ENCODE data around the gene AKAP9. TPM values are rescaled to one million over a fixed set of nuclear protein-coding genes. Genes with fewer than 3 reads are reported as not detected.
A peak's percentile ranks its signal among the peaks of the same experiment; 100 is the strongest.

The AKAP9 gene
- total and polyA plus RNA-seq, 9 of the 15 experiments (the other 6 are each of a cell fraction or from before 2014, with no cell fraction given) = 25.5 to 80.9 (median 46.3) TPM

GRCh38 chr7:92135052-92135889 is 194.6 kb downstream of the AKAP9 start (continued):
- TF ChIP-seq, protein P1, sequence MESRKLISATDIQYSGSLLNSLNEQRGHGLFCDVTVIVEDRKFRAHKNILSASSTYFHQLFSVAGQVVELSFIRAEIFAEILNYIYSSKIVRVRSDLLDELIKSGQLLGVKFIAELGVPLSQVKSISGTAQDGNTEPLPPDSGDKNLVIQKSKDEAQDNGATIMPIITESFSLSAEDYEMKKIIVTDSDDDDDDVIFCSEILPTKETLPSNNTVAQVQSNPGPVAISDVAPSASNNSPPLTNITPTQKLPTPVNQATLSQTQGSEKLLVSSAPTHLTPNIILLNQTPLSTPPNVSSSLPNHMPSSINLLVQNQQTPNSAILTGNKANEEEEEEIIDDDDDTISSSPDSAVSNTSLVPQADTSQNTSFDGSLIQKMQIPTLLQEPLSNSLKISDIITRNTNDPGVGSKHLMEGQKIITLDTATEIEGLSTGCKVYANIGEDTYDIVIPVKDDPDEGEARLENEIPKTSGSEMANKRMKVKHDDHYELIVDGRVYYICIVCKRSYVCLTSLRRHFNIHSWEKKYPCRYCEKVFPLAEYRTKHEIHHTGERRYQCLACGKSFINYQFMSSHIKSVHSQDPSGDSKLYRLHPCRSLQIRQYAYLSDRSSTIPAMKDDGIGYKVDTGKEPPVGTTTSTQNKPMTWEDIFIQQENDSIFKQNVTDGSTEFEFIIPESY (CRISPR knock-in tag; IDR thresholded peaks at IDR 0.05) = no peak
- TF ChIP-seq GTF2E2 (tag; IDR thresholded peaks at IDR 0.05) = peak; percentile 12; the same call in 1 of the 2 replicates
- TF ChIP-seq, protein P2, sequence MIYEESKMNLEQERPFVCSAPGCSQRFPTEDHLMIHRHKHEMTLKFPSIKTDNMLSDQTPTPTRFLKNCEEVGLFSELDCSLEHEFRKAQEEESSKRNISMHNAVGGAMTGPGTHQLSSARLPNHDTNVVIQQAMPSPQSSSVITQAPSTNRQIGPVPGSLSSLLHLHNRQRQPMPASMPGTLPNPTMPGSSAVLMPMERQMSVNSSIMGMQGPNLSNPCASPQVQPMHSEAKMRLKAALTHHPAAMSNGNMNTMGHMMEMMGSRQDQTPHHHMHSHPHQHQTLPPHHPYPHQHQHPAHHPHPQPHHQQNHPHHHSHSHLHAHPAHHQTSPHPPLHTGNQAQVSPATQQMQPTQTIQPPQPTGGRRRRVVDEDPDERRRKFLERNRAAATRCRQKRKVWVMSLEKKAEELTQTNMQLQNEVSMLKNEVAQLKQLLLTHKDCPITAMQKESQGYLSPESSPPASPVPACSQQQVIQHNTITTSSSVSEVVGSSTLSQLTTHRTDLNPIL (CRISPR knock-in tag; IDR thresholded peaks at IDR 0.05) = no peak
- TF ChIP-seq FOXJ3 (CRISPR knock-in tag; IDR thresholded peaks at IDR 0.05) = no peak
- no peak for TF ChIP-seq ZNF707 (CRISPR knock-in tag; conservative IDR thresholded peaks at IDR 0.05)
- TF ChIP-seq MTA1 (IDR thresholded peaks at IDR 0.05; ENCODE audit: borderline replicate concordance) = no peak
- TF ChIP-seq ZC3H11A (IDR thresholded peaks at IDR 0.05; ENCODE audit: low read depth, low read length) = no peak
- TF ChIP-seq TCF7 (IDR thresholded peaks at IDR 0.05; ENCODE audit: borderline replicate concordance) = no peak
- TF ChIP-seq SIX5 (IDR thresholded peaks at IDR 0.05; ENCODE audit: borderline replicate concordance in 1 of 2, insufficient read depth in 1 of 2, low read depth in 1 of 2, low read length in 2 of 2) = no peak
- peak; percentile 44; the same call in 1 of the 2 replicates for TF ChIP-seq ZNF23 (CRISPR knock-in tag; IDR thresholded peaks at IDR 0.05)
- 0 out of 2 replicates have a peak, but pooled peaks have one; percentile 12 for TF ChIP-seq ZNF354B (CRISPR knock-in tag; IDR thresholded peaks at IDR 0.05)
- TF ChIP-seq ZFP36 (IDR thresholded peaks at IDR 0.05; ENCODE audit: low read depth, low read length, partially characterized antibody) = no peak
- TF ChIP-seq SOX6 (IDR thresholded peaks at IDR 0.05) = peak; percentile 50; the same call in 1 of the 2 replicates
- TF ChIP-seq, protein P3, sequence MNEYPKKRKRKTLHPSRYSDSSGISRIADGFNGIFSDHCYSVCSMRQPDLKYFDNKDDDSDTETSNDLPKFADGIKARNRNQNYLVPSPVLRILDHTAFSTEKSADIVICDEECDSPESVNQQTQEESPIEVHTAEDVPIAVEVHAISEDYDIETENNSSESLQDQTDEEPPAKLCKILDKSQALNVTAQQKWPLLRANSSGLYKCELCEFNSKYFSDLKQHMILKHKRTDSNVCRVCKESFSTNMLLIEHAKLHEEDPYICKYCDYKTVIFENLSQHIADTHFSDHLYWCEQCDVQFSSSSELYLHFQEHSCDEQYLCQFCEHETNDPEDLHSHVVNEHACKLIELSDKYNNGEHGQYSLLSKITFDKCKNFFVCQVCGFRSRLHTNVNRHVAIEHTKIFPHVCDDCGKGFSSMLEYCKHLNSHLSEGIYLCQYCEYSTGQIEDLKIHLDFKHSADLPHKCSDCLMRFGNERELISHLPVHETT (CRISPR knock-in tag; conservative IDR thresholded peaks at IDR 0.05 in 1 of 2, IDR thresholded peaks at IDR 0.05 in 1 of 2) = peak in 1 of 2 experiments; percentile 44; a peak in 1 of 4 replicates
- TF ChIP-seq PHB2 (IDR thresholded peaks at IDR 0.05; ENCODE audit: low read depth) = no peak
- TF ChIP-seq CREBBP (IDR thresholded peaks at IDR 0.05; ENCODE audit: low read depth, low read length) = no peak
- TF ChIP-seq MEIS2 (IDR thresholded peaks at IDR 0.05; ENCODE audit: partially characterized antibody) = peak; percentile 62
- TF ChIP-seq CEBPG (CRISPR knock-in tag; IDR thresholded peaks at IDR 0.05) = no peak
- TF ChIP-seq CEBPG (tag; conservative IDR thresholded peaks at IDR 0.05 in 1 of 2, IDR thresholded peaks at IDR 0.05 in 1 of 2) = no peak
- TF ChIP-seq ZFP1 (CRISPR knock-in tag; IDR thresholded peaks at IDR 0.05) = no peak; the same call in 1 of the 2 replicates
- TF ChIP-seq DDX20 (tag; IDR thresholded peaks at IDR 0.05; ENCODE audit: low read depth) = no peak
- TF ChIP-seq BHLHE40 (IDR thresholded peaks at IDR 0.05; ENCODE audit: low read length) = no peak
- TF ChIP-seq SRSF9 (IDR thresholded peaks at IDR 0.05; ENCODE audit: borderline replicate concordance, low read depth, low read length) = no peak
- no peak for TF ChIP-seq ZNF146 (CRISPR knock-in tag; IDR thresholded peaks at IDR 0.05; ENCODE audit: unreplicated experiment)
